DOHH2 (cell line): Measurements from ENCODE around the gene ELAPOR2.

ENCODE experiments used
- H3F3A ChIP-seq: fragments of 200-600 bp; sonication (generic), shearing (Covaris generic); 2 replicates; pipeline ENCODE4 v1.6.0; 2016; ENCODE audit warnings: antibody characterized with exemption, mild to moderate bottlenecking; ENCODE audit not compliant: control insufficient read depth, insufficient read depth
- H3K27ac ChIP-seq: fragments of 200-600 bp; sonication (generic); 2 replicates; pipeline ENCODE4 v1.5.1; 2014; ENCODE audit warnings: low read depth, mild to moderate bottlenecking, low read length, moderate library complexity
- H3K27me3 ChIP-seq: fragments of 200-600 bp; sonication (generic); 2 replicates; pipeline ENCODE4 v1.6.1; 2014; ENCODE audit warnings: mild to moderate bottlenecking, low read length, mixed read lengths; ENCODE audit not compliant: control insufficient read depth
- H3K36me3 ChIP-seq: fragments of 200-600 bp; sonication (generic); 2 replicates; pipeline ENCODE4 v1.6.1; 2014; ENCODE audit warnings: mild to moderate bottlenecking, low read length, moderate library complexity, mixed read lengths; ENCODE audit not compliant: control insufficient read depth
- H3K4me1 ChIP-seq: fragments of 200-600 bp; sonication (generic); 2 replicates; pipeline ENCODE4 v1.6.1; 2014; ENCODE audit warnings: mild to moderate bottlenecking, low read length, mixed read lengths; ENCODE audit not compliant: control insufficient read depth
- H3K4me2 ChIP-seq: fragments of 200-600 bp; sonication (generic); 2 replicates; pipeline ENCODE4 v1.6.0; 2014; ENCODE audit warnings: mild to moderate bottlenecking, low read length, moderate library complexity
- H3K4me3 ChIP-seq: fragments of 200-600 bp; sonication (generic); 2 replicates; pipeline ENCODE4 v1.5.1; 2014; ENCODE audit warnings: mild to moderate bottlenecking, low read length, mixed read lengths
- H3K79me2 ChIP-seq: fragments of 200-600 bp; sonication (generic); 2 replicates; pipeline ENCODE4 v1.6.1; 2014; ENCODE audit warnings: mild to moderate bottlenecking, low read length, mixed read lengths; ENCODE audit not compliant: control insufficient read depth
- H3K9me2 ChIP-seq: fragments of 200-600 bp; sonication (generic); replicated peaks from 2 replicates; pipeline ENCODE4 v1.6.1; 2014; ENCODE audit warnings: mild to moderate bottlenecking, low read length, mixed read lengths; ENCODE audit not compliant: control insufficient read depth
- H3K9me3 ChIP-seq: fragments of 200-600 bp; sonication (generic); 2 replicates; pipeline ENCODE4 v1.6.1; 2014; ENCODE audit warnings: antibody characterized with exemption, low read length, mixed read lengths; ENCODE audit not compliant: control insufficient read depth, insufficient read depth
- H4K20me1 ChIP-seq: fragments of 200-600 bp; sonication (generic); 2 replicates; pipeline ENCODE4 v1.6.0; 2014; ENCODE audit warnings: low read depth, mild to moderate bottlenecking, antibody characterized with exemption, low read length, moderate library complexity; ENCODE audit not compliant: control insufficient read depth, insufficient read depth
- EZH2phosphoT487 ChIP-seq: fragments of 200-600 bp; sonication (generic); IDR thresholded peaks from 2 replicates; pipeline ENCODE4 v1.6.1; 2017; ENCODE audit warnings: borderline replicate concordance, mild to moderate bottlenecking, antibody characterized with exemption, low read length, moderate library complexity, mixed read lengths
- TF ChIP-seq, protein P1 (sequence below): fragments of 200-600 bp; sonication (generic); IDR thresholded peaks from one replicate; pipeline ENCODE4 v1.5.1; 2014; ENCODE audit warnings: antibody characterized with exemption, mild to moderate bottlenecking, low read depth, low read length; ENCODE audit not compliant: poor library complexity, severe bottlenecking

Gene ELAPOR2

DNA sequence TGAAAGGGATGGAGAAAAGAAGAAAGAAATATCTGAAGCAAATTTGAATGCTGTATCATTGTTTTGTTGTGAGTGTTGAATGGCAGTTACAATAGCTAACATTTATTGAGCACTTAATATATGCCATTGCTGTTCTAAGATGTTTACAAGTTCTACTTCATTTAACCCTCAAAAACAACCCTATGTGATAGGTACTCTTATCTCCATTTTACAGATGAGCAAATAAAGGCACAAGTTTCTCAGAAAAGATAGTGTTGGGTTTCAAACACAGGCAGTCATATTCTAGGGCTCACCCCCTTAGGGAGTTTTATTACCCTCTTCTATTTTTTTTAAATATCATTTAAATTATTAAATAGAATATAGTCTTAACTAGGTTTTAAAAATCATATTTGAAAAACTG lies 8.3 kb upstream of the ELAPOR2 start:
- TF ChIP-seq EZH2phosphoT487, result no peak
- TF ChIP-seq, protein P1, sequence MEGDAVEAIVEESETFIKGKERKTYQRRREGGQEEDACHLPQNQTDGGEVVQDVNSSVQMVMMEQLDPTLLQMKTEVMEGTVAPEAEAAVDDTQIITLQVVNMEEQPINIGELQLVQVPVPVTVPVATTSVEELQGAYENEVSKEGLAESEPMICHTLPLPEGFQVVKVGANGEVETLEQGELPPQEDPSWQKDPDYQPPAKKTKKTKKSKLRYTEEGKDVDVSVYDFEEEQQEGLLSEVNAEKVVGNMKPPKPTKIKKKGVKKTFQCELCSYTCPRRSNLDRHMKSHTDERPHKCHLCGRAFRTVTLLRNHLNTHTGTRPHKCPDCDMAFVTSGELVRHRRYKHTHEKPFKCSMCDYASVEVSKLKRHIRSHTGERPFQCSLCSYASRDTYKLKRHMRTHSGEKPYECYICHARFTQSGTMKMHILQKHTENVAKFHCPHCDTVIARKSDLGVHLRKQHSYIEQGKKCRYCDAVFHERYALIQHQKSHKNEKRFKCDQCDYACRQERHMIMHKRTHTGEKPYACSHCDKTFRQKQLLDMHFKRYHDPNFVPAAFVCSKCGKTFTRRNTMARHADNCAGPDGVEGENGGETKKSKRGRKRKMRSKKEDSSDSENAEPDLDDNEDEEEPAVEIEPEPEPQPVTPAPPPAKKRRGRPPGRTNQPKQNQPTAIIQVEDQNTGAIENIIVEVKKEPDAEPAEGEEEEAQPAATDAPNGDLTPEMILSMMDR, result no peak
- Histone ChIP-seq H3F3A (no peaks in the 10 kb centered on the region), H4K20me1 (no peaks in the 10 kb centered on the region), H3K4me2 (no peak overlapping the region), H3K27ac (no peak overlapping the region), H3K36me3 (no peaks in the 10 kb centered on the region), H3K4me1 (no peaks in the 10 kb centered on the region), H3K9me2 (no peaks in the 10 kb centered on the region; the same call in 1 of the 2 replicates), H3K79me2 (no peaks in the 10 kb centered on the region), H3K4me3 (no peak overlapping the region), H3K27me3 (no peaks in the 10 kb centered on the region), H3K9me3 (no peaks in the 10 kb centered on the region)

- Histone ChIP-seq H4K20me1 (no peaks in the 10 kb centered on the region), H3K9me2 (no peaks in the 10 kb centered on the region), H3K27me3 (no peaks in the 10 kb centered on the region), H3F3A (peaks cover 10% of the 10 kb centered on the region), H3K79me2 (peaks cover 18% of the 10 kb centered on the region), H3K4me1 (peaks cover 38% of the 10 kb centered on the region), H3K27ac (peak overlapping the region; percentile 34), H3K9me3 (no peaks in the 10 kb centered on the region), H3K36me3 (no peaks in the 10 kb centered on the region), H3K4me3 (peak overlapping the region; percentile 69), H3K4me2 (peak overlapping the region; percentile 84)
- TF ChIP-seq, protein P1, result no peak
- no peak for TF ChIP-seq EZH2phosphoT487
Observed at GRCh38 chr7:87060288-87060537, 759 bp upstream of the ELAPOR2 start.

DNA sequence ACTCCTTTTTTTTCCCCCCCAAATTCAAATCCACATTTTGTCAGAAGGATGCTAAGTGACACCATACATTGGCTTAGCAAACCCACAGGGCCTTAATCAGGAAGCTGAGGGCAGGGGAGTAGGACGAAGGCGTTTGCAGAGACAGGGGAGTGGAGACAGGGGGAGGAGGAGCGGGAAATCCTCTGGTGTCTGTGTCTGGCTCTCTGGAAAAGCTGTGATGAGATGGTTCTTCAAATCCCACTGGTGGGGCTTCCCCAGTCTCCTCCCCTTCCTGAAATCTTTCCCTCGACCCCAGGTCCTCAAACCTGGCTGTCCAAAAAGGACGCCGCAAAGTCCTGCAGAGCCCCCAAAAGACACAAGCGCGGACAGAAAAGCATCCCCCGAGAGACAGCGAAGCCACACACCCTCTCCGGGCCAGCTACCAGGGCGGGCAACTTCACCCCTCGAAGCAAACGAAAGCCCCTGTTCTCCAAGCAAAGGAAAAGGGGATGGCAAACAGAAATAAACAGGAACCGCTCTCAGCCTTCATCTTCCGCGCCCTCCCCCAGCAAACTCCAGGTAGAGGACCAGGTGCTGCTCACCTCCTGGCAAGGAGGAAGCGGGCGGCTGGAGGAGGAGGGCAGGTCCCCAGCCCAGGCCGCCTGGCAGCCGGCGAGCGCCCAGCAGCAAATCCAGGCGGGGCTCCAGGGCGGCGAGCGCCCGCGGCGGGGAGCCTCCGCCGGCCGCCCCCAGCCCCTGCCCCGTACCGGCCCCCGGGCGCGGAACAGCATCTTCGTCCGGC lies 520 bp downstream of the ELAPOR2 start:
- Histone ChIP-seq H4K20me1 (no peaks in the 10 kb centered on the region; the same call in 1 of the 2 replicates), H3K4me3 (peak overlapping the region; percentile 85), H3K4me2 (peak overlapping the region; percentile 82), H3K9me2 (no peaks in the 10 kb centered on the region; the same call in 1 of the 2 replicates), H3K27ac (no peak overlapping the region), H3F3A (peaks cover 10% of the 10 kb centered on the region), H3K36me3 (peaks cover 6% of the 10 kb centered on the region; the same call in 1 of the 2 replicates), H3K4me1 (peaks cover 38% of the 10 kb centered on the region), H3K9me3 (no peaks in the 10 kb centered on the region), H3K79me2 (peaks cover 25% of the 10 kb centered on the region), H3K27me3 (no peaks in the 10 kb centered on the region)
- no peak for TF ChIP-seq EZH2phosphoT487
- TF ChIP-seq, protein P1, result no peak
